ENCODE measurements around the gene VAMP4. TPM values are rescaled to one million over a fixed set of nuclear protein-coding genes. Genes with fewer than 3 reads are reported as not detected.

VAMP4 gene
- total and polyA plus RNA-seq, 2 donors (not counting 3 experiments of a cell fraction or from before 2014, with no cell fraction given), result 2.1 to 10.4 TPM

DNA sequence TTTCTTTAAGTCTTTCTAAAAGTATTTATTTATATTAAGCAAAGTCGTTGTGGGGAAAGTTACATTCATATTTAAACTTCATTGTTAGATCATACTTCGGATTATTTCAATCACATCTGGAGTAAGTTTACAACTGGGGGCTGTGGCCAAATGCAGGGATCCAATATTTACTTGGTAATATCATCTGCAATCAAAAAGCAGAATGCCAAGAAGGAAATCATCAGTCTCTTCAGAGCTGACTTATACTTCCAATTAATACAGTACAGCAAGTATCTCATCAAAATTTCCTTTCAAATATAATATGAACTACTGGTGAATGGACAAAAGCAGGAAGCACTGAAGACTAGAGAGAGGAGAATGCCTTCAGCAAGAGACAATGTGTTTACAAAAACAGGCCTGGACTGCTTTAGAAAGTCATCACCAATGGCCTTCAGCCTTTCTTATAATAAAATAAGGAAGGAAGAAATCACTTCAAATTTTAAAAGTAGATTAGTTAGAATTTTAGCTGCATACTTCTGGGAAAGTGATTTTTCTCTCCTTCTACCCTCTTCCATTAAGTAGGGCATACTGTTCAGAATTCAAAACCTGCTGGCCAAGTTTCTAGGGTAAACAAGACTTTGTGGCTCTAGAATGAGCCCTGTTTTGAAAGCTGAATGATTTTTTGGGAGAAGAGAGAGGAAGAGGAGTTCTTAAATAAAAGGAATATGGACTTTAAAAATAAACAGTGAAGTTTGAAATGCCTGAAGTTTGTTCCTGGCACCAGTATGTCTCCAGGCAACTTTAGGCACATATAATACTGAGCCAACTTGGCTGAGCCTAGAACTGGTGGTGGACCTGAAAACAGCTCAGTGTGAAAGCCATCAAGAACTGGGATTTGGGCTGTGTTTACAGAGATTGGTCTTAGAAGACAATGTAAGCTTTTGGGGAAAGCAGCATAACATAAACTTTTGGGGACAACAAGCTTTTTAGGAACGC lies 67.1 kb downstream of the VAMP4 start:
- no peak for TF ChIP-seq EZH2 (IDR thresholded peaks at IDR 0.05; ENCODE audit: borderline replicate concordance, low read depth, low read length, severe bottlenecking)
- no peak for TF ChIP-seq POLR2A (IDR thresholded peaks at IDR 0.05; ENCODE audit: low read depth, low read length)
- Histone ChIP-seq H3K9ac (replicated peaks; ENCODE audit: extremely low read depth, insufficient read depth, low read length) (no peak overlapping the region), H3K4me2 (ENCODE audit: insufficient read depth, low read length) (no peak overlapping the region), H3K4me3 (replicated peaks in 1 of 3; ENCODE audit: insufficient read depth in 1 of 3, low read depth in 1 of 3, low read length in 3 of 3) (no peak overlapping the region), H3K9me3 (replicated peaks; ENCODE audit: control insufficient read depth, insufficient read depth, low read length) (no peaks in the 10 kb centered on the region), H3K4me1 (ENCODE audit: control insufficient read depth, extremely low read depth, insufficient read depth, low read length) (no peaks in the 10 kb centered on the region), H4K20me1 (replicated peaks; ENCODE audit: control insufficient read depth, extremely low read depth, insufficient read depth, low read length) (no peaks in the 10 kb centered on the region), H3K27me3 (ENCODE audit: control insufficient read depth in 2 of 2, insufficient read depth in 2 of 2, low read length in 2 of 2) (peaks cover 0 to 14% of the 10 kb centered on the region in 2 experiments), H3K79me2 (ENCODE audit: control insufficient read depth, insufficient read depth, low read length) (no peaks in the 10 kb centered on the region), H3K36me3 (ENCODE audit: control insufficient read depth in 2 of 2, extremely low read depth in 1 of 2, insufficient read depth in 2 of 2, low read length in 2 of 2) (no peaks in the 10 kb centered on the region), H2AFZ (ENCODE audit: low read depth, low read length) (no peak overlapping the region), H3K27ac (ENCODE audit: insufficient read depth, low read depth, low read length) (no peak overlapping the region), H3K9me1 (replicated peaks; ENCODE audit: control insufficient read depth, extremely low read depth, insufficient read depth, low read length) (no peaks in the 10 kb centered on the region)
- DNase-seq (ENCODE audit: low read depth, low spot score) (no peak), FAIRE-seq (no peak)
- dilution Hi-C loops (cut with MboI; ENCODE audit: extremely low pct_ligation_motif_present, low sequenced_read_pairs) (no loop called here), intact Hi-C loops (cut with micrococcal nuclease) (no loop called here)
- no TSS peak for BruUV-seq (replicated peaks)
- ChIA-PET CTCF (interaction anchor here (1.0 to 2.1 kb wide), 3 partner anchors 20 to 41 kb away, joined by 3 to 6 read pairs (median 4); no protein-coding TSS in a partner anchor), POLR2A (no interaction called here)

DNA sequence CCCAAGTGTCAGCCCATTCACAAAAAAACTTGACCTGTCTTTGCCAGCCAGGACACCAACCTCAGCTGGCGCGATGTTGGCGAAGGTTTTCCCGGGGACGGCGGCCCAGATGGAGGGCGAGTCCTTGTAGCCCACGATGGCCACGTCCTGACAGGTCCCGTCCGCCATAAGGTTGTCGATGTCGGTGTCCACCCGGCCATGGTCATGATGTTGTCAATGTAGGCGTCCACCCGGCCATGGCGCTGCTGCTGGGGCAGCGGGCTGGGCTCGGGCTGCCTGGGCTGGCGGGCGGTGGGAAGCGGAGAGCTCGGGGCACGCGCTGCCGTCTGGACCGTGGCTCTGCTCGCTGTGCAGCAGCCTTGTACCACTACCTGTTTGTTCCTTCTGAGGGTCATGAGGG lies 71.1 kb downstream of the VAMP4 start:
- Histone ChIP-seq H3K4me1 (ENCODE audit: control insufficient read depth, extremely low read depth, insufficient read depth, low read length) (no peaks in the 10 kb centered on the region), H3K36me3 (ENCODE audit: control insufficient read depth in 2 of 2, extremely low read depth in 1 of 2, insufficient read depth in 2 of 2, low read length in 2 of 2) (no peaks in the 10 kb centered on the region), H4K20me1 (replicated peaks; ENCODE audit: control insufficient read depth, extremely low read depth, insufficient read depth, low read length) (no peaks in the 10 kb centered on the region), H3K9ac (replicated peaks; ENCODE audit: extremely low read depth, insufficient read depth, low read length) (no peak overlapping the region), H2AFZ (ENCODE audit: low read depth, low read length) (no peak overlapping the region), H3K9me3 (replicated peaks; ENCODE audit: control insufficient read depth, insufficient read depth, low read length) (no peaks in the 10 kb centered on the region), H3K4me3 (replicated peaks in 1 of 3; ENCODE audit: insufficient read depth in 1 of 3, low read depth in 1 of 3, low read length in 3 of 3) (no peak overlapping the region), H3K27me3 (ENCODE audit: control insufficient read depth in 2 of 2, insufficient read depth in 2 of 2, low read length in 2 of 2) (peaks cover 1 to 14% of the 10 kb centered on the region in 2 experiments), H3K9me1 (replicated peaks; ENCODE audit: control insufficient read depth, extremely low read depth, insufficient read depth, low read length) (no peaks in the 10 kb centered on the region), H3K27ac (ENCODE audit: insufficient read depth, low read depth, low read length) (no peak overlapping the region), H3K4me2 (ENCODE audit: insufficient read depth, low read length) (no peak overlapping the region), H3K79me2 (ENCODE audit: control insufficient read depth, insufficient read depth, low read length) (no peaks in the 10 kb centered on the region)
- intact Hi-C loops (cut with micrococcal nuclease) (no loop called here), dilution Hi-C loops (cut with MboI; ENCODE audit: extremely low pct_ligation_motif_present, low sequenced_read_pairs) (no loop called here)
- ChIA-PET CTCF (no interaction called here), POLR2A (no interaction called here)
- BruUV-seq (replicated peaks), result no TSS peak
- TF ChIP-seq POLR2A (IDR thresholded peaks at IDR 0.05; ENCODE audit: low read depth, low read length), result no peak
- TF ChIP-seq, protein P1, sequence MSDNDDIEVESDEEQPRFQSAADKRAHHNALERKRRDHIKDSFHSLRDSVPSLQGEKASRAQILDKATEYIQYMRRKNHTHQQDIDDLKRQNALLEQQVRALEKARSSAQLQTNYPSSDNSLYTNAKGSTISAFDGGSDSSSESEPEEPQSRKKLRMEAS (IDR thresholded peaks at IDR 0.05; ENCODE audit: insufficient read depth, insufficient read length), result no peak
- TF ChIP-seq GATA2 (IDR thresholded peaks at IDR 0.05; ENCODE audit: insufficient read depth, insufficient read length, low read depth, low read length), result no peak
- TF ChIP-seq EZH2 (IDR thresholded peaks at IDR 0.05; ENCODE audit: borderline replicate concordance, low read depth, low read length, severe bottlenecking), result no peak
- TF ChIP-seq FOS (IDR thresholded peaks at IDR 0.05; ENCODE audit: borderline replicate concordance, insufficient read depth, low read length), result no peak
- no peak for TF ChIP-seq POLR2AphosphoS5 (IDR thresholded peaks at IDR 0.05; ENCODE audit: insufficient read depth, low read depth, low read length)
- FAIRE-seq (no peak), DNase-seq (ENCODE audit: low read depth, low spot score) (no peak)
